Body of pancreas (tissue), 4 donors: ENCODE results near the gene CREB3L1. TPM values are rescaled to one million over a fixed set of nuclear protein-coding genes. Genes with fewer than 3 reads are reported as not detected.

ENCODE experiments used
- ATAC-seq: fragments of 150-250 bp; one replicate; pipeline ENCODE4 v1.9.1; 2016
- DNase-seq, 4 donors: peaks; one replicate each; pipeline ENCODE4 v3.0.0-alpha.2; 2019
- H3K27ac ChIP-seq, 4 donors: fragments of 200-600 bp; sonication (generic); 1 replicate in 3 of 4; 2 replicates in 1 of 4; pipeline versions ENCODE4 v1.5.1 to v1.6.1; 2016 to 2019; ENCODE audit warnings: mild to moderate bottlenecking in 1 of 4, mixed read lengths in 1 of 4, moderate library complexity in 1 of 4
- H3K27me3 ChIP-seq, 2 donors: fragments of 200-600 bp; sonication (generic); one replicate each; pipeline ENCODE4 v1.6.0; 2016; ENCODE audit warnings: mild to moderate bottlenecking in 1 of 2
- H3K36me3 ChIP-seq, 2 donors: fragments of 200-600 bp; sonication (generic); replicated peaks in 1 of 2; 2 replicates each; pipeline ENCODE4 v1.5.1; 2016; ENCODE audit warnings: low read depth in 2 of 2; ENCODE audit not compliant: insufficient read depth in 1 of 2
- H3K4me1 ChIP-seq: fragments of 200-600 bp; sonication (generic); one replicate; pipeline ENCODE4 v1.6.0; 2016
- H3K4me3 ChIP-seq, 2 donors: fragments of 200-600 bp; sonication (generic); 1 replicate in 1 of 2; 2 replicates in 1 of 2; pipeline ENCODE4 v1.5.1; 2016 to 2019
- H3K9me3 ChIP-seq, 3 donors: fragments of 200-600 bp; sonication (generic); 1 replicate in 2 of 3; 2 replicates in 1 of 3; pipeline ENCODE4 v1.5.1; 2016
- POLR2A ChIP-seq, 3 donors: fragments of 450-650 bp; IDR thresholded peaks; one replicate each; pipeline ENCODE4 v1.6.1; 2016; ENCODE audit warnings: antibody characterized with exemption in 3 of 3, mild to moderate bottlenecking in 2 of 3
- WGBS, 2 donors: methylation state at CpG; one replicate each; pipeline ENCODE4 v1.1.5; 2017; 5-methylcytosine and 5-hydroxymethylcytosine counted together
- intact Hi-C: fragments of 100-400 bp; cut with DNase I; formaldehyde crosslinking; loops from one replicate; pipeline ENCODE4 v1.15.1; 2023
- total RNA-seq, 2 donors: library from RNA; depleted of rRNA; stranded (reverse); fragments of >200 nt; gene quantifications; one replicate each; pipeline ENCODE4 v1.1.0, GENCODE V29; 2016
- TF ChIP-seq, protein P1 (sequence below), 7 experiments: fragments of 450-650 bp in 4 of 7; fragments of 200-600 bp in 3 of 7; sonication (generic) in 3 of 7; IDR thresholded peaks; one replicate each; pipeline ENCODE4 v1.5.1; 2016 to 2019; ENCODE audit warnings: antibody characterized with exemption in 7 of 7

Gene CREB3L1
- total RNA-seq, 2 donors from 2014 or later: 20.8 to 22.7 TPM

DNA sequence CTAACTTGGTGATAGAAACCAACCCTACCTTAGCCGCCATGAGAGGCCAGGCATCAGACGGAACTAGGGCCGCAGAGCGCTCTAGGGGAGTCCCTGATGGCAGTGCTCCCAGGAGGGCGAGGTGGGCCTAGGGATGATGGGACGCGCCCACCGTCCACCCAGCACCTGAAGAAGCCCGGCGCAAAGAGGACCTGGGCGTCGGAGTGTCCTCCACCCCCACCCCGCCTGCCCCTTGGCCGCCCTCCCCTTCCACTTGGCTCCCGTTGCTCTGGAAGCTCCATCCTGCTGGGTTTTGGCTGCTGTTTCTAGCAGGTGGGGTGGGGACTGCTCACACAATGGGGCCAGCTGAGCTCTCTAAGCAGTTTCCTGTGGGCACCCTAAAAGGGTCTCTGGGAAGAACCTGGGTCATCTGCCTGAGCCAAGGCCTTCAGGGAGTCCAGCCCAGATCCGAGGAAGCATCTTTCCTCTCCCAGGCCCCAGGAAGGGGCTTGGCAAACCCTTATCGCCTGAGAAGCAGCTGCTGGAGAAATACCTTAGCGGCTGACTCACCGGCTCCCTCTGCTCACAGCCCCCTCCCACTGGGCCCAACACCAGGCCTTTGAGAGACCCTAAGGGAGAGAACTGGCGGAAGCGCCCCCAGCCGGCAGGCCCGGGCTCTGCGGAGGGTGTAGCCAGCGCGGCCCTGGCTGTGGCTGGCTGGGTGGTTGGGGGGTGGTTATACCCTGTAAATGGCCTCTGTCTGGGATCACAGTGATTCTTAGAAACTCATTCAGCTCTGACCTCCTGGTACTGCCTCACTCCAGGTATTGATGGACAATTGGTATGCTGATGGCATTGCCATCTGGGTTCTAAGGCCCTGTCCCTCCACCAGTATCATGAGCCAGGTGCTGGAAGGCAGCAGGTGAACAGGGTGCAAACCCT is 19.3 kb downstream of the CREB3L1 start:
- H3K4me3 ChIP-seq: no peak overlapping the region
- intact Hi-C loops: no loop called here
- TF ChIP-seq POLR2A (IDR thresholded peaks at IDR 0.05): no peak
- TF ChIP-seq, protein P1, sequence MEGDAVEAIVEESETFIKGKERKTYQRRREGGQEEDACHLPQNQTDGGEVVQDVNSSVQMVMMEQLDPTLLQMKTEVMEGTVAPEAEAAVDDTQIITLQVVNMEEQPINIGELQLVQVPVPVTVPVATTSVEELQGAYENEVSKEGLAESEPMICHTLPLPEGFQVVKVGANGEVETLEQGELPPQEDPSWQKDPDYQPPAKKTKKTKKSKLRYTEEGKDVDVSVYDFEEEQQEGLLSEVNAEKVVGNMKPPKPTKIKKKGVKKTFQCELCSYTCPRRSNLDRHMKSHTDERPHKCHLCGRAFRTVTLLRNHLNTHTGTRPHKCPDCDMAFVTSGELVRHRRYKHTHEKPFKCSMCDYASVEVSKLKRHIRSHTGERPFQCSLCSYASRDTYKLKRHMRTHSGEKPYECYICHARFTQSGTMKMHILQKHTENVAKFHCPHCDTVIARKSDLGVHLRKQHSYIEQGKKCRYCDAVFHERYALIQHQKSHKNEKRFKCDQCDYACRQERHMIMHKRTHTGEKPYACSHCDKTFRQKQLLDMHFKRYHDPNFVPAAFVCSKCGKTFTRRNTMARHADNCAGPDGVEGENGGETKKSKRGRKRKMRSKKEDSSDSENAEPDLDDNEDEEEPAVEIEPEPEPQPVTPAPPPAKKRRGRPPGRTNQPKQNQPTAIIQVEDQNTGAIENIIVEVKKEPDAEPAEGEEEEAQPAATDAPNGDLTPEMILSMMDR (IDR thresholded peaks at IDR 0.05): peak in 3 of 7 experiments; percentile 6 to 34 (median 25)
- DNase-seq (peak in 3 of 4 donors; percentile 43 to 70 (median 51)), ATAC-seq (no peak)
- H3K27ac ChIP-seq: peak overlapping the region in 2 of 4 donors; percentile 27 to 34
- H3K27me3 ChIP-seq: no peaks in the 10 kb centered on the region
- H3K36me3 ChIP-seq: peaks cover 0 to 6% of the 10 kb centered on the region in 2 donors
- 55 to 91% methylated on average over 5 to 22 of the region's 26 CpGs for WGBS, 2 donors
- H3K4me1 ChIP-seq: peaks cover 32% of the 10 kb centered on the region
- no peaks in the 10 kb centered on the region for H3K9me3 ChIP-seq

DNA sequence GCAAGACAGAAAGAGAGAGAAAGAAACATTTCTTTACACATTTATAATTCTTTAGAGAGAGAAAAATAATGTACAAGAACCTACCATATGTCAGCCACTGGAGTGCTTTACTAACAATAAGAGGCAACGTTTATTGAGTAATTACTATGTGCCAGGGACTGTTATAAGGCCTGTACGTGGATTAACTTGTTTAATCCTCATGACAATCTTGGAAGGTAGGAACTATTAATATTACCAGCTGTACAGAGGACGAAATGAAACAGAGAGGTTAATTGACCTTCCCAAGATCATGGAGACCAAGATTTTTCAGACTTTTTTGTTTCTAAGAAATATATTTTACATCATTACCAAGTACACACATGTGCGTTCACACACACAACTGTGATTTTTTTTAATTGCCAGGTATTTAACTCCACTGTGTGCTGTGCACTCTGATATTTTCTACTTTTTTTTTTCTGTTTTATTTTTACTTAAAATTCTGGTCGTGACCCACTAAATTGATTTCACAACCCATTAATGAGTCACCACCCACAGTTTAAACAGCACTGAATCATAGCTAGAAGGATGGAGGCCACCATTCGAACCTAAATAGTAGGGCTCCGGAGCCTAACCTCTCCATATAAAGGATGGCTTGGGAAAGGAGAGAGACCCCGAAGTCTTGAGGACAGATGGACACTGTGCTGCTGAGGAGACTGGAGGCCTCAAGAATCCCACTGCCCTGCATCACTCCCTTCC is 21.4 kb downstream of the CREB3L1 start:
- WGBS, 2 donors: 64 to 69% methylated on average over 8 of the region's 8 CpGs
- H3K9me3 ChIP-seq: no peaks in the 10 kb centered on the region
- no peaks in the 10 kb centered on the region for H3K27me3 ChIP-seq
- ATAC-seq: no peak
- peaks cover 5 to 10% of the 10 kb centered on the region in 2 donors for H3K36me3 ChIP-seq
- no peak for DNase-seq
- TF ChIP-seq POLR2A (IDR thresholded peaks at IDR 0.05): no peak
- TF ChIP-seq, protein P1 (IDR thresholded peaks at IDR 0.05): no peak
- no peak overlapping the region for H3K4me3 ChIP-seq
- H3K27ac ChIP-seq: no peak overlapping the region
- peaks cover 28% of the 10 kb centered on the region for H3K4me1 ChIP-seq
- intact Hi-C loops: no loop called here

DNA sequence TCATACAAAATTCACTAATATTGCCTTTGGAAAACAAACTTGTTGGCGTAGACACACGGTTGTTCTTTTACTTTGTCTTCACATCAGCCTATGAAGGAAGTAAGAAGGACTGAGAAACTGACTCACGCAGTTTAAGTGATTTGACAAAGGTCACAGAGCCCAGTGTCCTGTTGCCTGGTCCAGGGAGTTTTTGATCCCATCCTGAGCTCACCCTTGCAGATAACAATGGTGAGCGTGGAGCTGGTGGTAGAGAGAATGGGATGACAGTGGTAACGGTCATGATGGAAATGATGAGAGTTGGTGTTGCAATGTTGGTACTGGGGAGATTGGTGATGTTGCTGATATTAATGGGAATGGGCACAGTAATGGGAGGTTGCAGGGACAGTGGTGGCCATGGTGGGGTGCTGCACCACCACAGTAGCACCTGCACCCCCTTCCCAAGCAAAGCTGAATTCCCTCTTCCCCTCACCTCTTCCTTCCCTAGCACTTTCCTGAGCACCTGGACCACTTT is 22.0 kb downstream of the CREB3L1 start:
- 82 to 88% methylated on average over 4 to 5 of the region's 5 CpGs for WGBS, 2 donors
- Histone ChIP-seq H3K27ac (no peak overlapping the region), H3K36me3 (peaks cover 5 to 12% of the 10 kb centered on the region in 2 donors), H3K4me3 (no peak overlapping the region), H3K27me3 (no peaks in the 10 kb centered on the region), H3K4me1 (peaks cover 26% of the 10 kb centered on the region), H3K9me3 (no peaks in the 10 kb centered on the region)
- TF ChIP-seq POLR2A (IDR thresholded peaks at IDR 0.05): no peak
- TF ChIP-seq, protein P1 (IDR thresholded peaks at IDR 0.05): no peak
- ATAC-seq (no peak), DNase-seq (no peak)
- intact Hi-C loops: no loop called here

DNA sequence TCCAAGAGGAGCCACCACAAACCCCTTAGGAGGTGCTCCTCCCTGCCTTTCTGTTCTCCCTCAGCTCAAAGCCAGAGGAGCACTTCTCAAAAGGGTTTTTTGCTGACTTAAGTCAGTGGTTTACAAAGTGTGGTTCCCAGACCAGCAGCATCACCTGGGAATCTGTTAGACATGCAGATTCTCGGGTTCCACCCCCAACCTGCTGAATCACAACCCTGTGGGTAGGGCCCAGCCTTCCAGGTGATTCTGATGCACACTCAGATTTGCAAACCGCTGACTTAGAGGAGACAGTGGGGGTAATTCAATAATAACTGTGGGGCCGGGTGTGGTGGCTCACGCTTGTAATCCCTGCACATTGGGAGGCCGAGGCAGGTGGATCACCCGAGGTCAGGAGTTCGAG is 22.8 kb downstream of the CREB3L1 start:
- Histone ChIP-seq H3K36me3 (peaks cover 5 to 12% of the 10 kb centered on the region in 2 donors), H3K4me3 (no peak overlapping the region), H3K27ac (no peak overlapping the region), H3K9me3 (no peaks in the 10 kb centered on the region), H3K4me1 (peaks cover 18% of the 10 kb centered on the region), H3K27me3 (no peaks in the 10 kb centered on the region)
- DNase-seq (no peak), ATAC-seq (no peak)
- TF ChIP-seq, protein P1 (IDR thresholded peaks at IDR 0.05): no peak
- no peak for TF ChIP-seq POLR2A (IDR thresholded peaks at IDR 0.05)
- intact Hi-C loops: no loop called here
- WGBS, 2 donors: 95 to 100% methylated on average over 6 to 7 of the region's 7 CpGs
